ENCODE results near the gene PHACTR4. TPM values are rescaled to one million over a fixed set of nuclear protein-coding genes. Genes with fewer than 3 reads are reported as not detected.

PHACTR4 gene
- total RNA-seq, 4 donors from 2014 or later: 20.3 to 32.2 (median 27.0) TPM

DNA sequence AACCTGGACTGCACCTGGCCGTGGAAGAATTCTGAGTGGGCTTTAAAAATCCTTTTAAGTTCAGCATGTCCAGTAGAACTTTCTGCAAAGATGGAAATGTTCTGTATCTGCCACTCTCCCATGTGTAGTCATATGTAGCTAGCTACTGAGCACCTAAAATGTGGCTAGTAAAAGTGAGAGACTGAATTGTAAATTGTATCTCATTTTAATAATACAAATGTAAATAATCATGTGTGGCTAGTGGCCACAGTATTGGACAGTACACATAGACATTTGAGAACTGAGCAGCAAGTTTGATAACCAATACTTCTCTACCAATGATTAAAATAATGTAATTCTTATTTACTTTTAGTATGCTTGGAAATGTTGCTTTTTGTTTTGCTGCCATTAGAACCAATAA is 57.3 kb downstream of the PHACTR4 start:
- ATAC-seq: no peak
- Histone ChIP-seq H3K36me3 (peaks cover 0 to 24% of the 10 kb centered on the region in 2 donors), H3K4me1 (no peaks in the 10 kb centered on the region), H3K27ac (no peak overlapping the region), H3K27me3 (no peaks in the 10 kb centered on the region), H3K9me3 (no peaks in the 10 kb centered on the region), H3K4me3 (no peak overlapping the region)
- TF ChIP-seq EP300 (IDR thresholded peaks at IDR 0.05) (no peak), POLR2AphosphoS5 (IDR thresholded peaks at IDR 0.05) (no peak)
- 83 to 100% methylated on average over 1 of the region's 1 CpG for WGBS, 2 donors (ENCODE audit: low coverage in 1 of 2)

DNA sequence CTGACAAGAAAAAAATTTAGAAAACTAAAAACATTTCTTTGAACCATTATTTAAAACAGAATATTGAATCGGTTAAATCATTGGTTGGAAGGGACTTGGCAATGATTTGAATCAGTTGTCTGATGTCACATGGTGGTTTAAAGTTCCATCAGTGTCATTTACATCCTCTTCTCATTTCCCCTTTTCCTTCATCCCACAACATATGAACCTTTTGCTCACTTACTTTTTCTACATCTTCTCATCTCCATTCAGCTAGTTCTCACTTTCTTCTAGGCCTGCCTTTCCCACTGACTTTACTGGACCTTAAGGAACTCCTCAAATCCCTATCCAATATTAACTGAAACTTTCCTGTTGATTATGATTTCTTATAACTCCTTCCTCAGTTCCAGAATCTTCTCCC is 58.5 kb downstream of the PHACTR4 start:
- Histone ChIP-seq H3K36me3 (peaks cover 0 to 24% of the 10 kb centered on the region in 2 donors), H3K9me3 (no peaks in the 10 kb centered on the region), H3K4me3 (no peak overlapping the region), H3K27ac (no peak overlapping the region), H3K27me3 (no peaks in the 10 kb centered on the region), H3K4me1 (no peaks in the 10 kb centered on the region)
- 74 to 78% methylated on average over 1 of the region's 1 CpG for WGBS, 2 donors (ENCODE audit: low coverage in 1 of 2)
- TF ChIP-seq CTCF (IDR thresholded peaks at IDR 0.05) (no peak), POLR2A (IDR thresholded peaks at IDR 0.05) (no peak), POLR2AphosphoS5 (IDR thresholded peaks at IDR 0.05) (no peak), EP300 (IDR thresholded peaks at IDR 0.05) (no peak)
- no peak for ATAC-seq

DNA sequence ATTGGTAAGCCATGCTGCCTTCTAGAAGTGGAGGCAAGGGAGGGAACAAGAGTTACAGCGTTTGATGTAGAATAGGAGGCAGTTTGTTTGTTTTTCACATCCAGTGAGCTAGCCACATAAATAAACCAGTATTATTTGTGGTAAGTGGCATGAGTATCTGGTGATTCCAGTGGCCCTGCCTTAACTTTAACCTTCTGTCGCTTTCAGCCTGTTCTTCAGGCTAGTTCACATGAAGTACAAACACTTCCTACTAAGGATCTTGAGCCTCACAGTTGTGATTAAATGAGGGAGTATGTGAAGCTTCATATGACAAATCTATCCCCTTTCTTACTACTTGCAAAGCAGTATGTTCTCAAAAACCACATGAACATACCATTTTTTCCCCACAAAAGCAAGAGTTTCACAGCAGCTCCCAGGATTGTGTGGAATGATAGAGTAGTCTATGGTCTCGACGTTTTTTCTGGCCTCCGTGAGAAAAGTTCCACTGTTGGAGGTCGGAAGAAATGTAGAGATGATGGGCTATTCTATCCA is 59.5 kb downstream of the PHACTR4 start:
- 87 to 94% methylated on average over 2 to 6 of the region's 6 CpGs for WGBS, 2 donors (ENCODE audit: low coverage in 1 of 2)
- no peaks in the 10 kb centered on the region for H3K9me3 ChIP-seq
- H3K27me3 ChIP-seq: no peaks in the 10 kb centered on the region
- TF ChIP-seq CTCF (IDR thresholded peaks at IDR 0.05): no peak
- no peak for TF ChIP-seq POLR2AphosphoS5 (IDR thresholded peaks at IDR 0.05)
- no peak for TF ChIP-seq EP300 (IDR thresholded peaks at IDR 0.05)
- no peak for TF ChIP-seq POLR2A (IDR thresholded peaks at IDR 0.05)
- H3K27ac ChIP-seq: no peak overlapping the region
- H3K4me1 ChIP-seq: peaks cover 0 to 6% (median 0%) of the 10 kb centered on the region in 3 donors
- no peak for ATAC-seq
- H3K4me3 ChIP-seq: no peak overlapping the region
- H3K36me3 ChIP-seq: peaks cover 0 to 23% of the 10 kb centered on the region in 2 donors

- no peaks in the 10 kb centered on the region for H3K27me3 ChIP-seq
- no peaks in the 10 kb centered on the region for H3K9me3 ChIP-seq
- 0 to 93% methylated on average over 1 to 2 of the region's 2 CpGs for WGBS, 2 donors (ENCODE audit: low coverage in 1 of 2)
- H3K27ac ChIP-seq: no peak overlapping the region
- H3K4me3 ChIP-seq: no peak overlapping the region
- TF ChIP-seq EP300 (IDR thresholded peaks at IDR 0.05): no peak
- TF ChIP-seq POLR2AphosphoS5 (IDR thresholded peaks at IDR 0.05): no peak
- TF ChIP-seq CTCF (IDR thresholded peaks at IDR 0.05): no peak
- no peak for TF ChIP-seq POLR2A (IDR thresholded peaks at IDR 0.05)
- H3K4me1 ChIP-seq: peaks cover 8 to 32% (median 11%) of the 10 kb centered on the region in 3 donors
- no peaks in the 10 kb centered on the region for H3K36me3 ChIP-seq
- no peak for ATAC-seq
Observed at GRCh38 chr1:28436211-28436769, 66.8 kb downstream of the PHACTR4 start.

DNA sequence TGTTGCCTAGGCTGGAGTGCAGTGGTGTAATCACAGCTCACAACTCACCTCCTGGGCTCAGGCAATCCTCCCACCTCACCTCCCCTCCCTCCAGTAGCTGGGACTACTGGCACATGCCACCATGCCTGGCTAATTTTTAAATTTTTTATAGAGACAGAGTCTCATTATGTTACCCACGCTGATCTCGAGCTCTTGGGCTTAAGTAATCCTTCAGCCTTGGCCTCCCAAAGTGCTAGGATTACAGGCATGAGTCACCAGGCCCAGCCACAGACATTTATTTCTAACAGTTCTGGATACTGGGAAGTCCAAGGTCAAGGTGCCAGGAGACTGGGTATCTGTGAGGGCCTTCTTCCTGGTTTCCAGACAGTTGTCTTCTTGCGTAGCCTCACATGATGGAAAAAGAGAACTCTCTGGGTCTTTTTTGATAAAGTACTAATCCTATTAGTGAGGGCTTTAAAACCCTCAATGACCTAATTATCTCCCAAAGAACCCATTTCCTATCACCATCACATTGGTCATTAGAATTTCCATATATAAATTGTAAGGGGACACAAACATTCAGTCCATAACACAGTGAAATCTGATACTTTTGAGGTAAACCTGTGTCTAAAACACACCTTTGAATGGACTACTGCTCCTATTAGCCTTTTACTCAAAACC is 67.9 kb downstream of the PHACTR4 start:
- no peaks in the 10 kb centered on the region for H3K9me3 ChIP-seq
- ATAC-seq: peak; percentile 51
- 49 to 55% methylated on average over 3 of the region's 3 CpGs for WGBS, 2 donors (ENCODE audit: low coverage in 1 of 2)
- H3K27me3 ChIP-seq: no peaks in the 10 kb centered on the region
- H3K27ac ChIP-seq: peak overlapping the region; percentile 76 to 96 (median 81)
- peak overlapping the region in 1 of 2 donors; percentile 30 for H3K4me3 ChIP-seq
- no peaks in the 10 kb centered on the region for H3K36me3 ChIP-seq
- H3K4me1 ChIP-seq: peaks cover 8 to 32% (median 11%) of the 10 kb centered on the region in 3 donors
- TF ChIP-seq POLR2A (IDR thresholded peaks at IDR 0.05) (no peak), POLR2AphosphoS5 (IDR thresholded peaks at IDR 0.05) (peak; percentile 12), EP300 (IDR thresholded peaks at IDR 0.05) (no peak), CTCF (IDR thresholded peaks at IDR 0.05) (no peak)

Data from gastroesophageal sphincter (tissue), 4 donors.